CD14-positive monocyte (primary cell): ENCODE measurements around the gene PLEKHA7. TPM values are rescaled to one million over a fixed set of nuclear protein-coding genes. Genes with fewer than 3 reads are reported as not detected.
A peak's percentile ranks its signal among the peaks of the same experiment; 100 is the strongest.

Source experiments
- DNase-seq, 3 donors: peaks; one replicate each; pipeline ENCODE4 v3.0.0-alpha.2; 2011 to 2022
- H2AFZ ChIP-seq: 2 replicates; pipeline ENCODE4 v1.6.0; 2012; ENCODE audit warnings: mild to moderate bottlenecking, low read depth, low read length, inconsistent platforms; ENCODE audit not compliant: insufficient read depth, poor library complexity, severe bottlenecking
- H3K27ac ChIP-seq, 2 donors: 1 replicate in 1 of 2; 2 replicates in 1 of 2; pipeline ENCODE4 v1.5.1; 2012 to 2013; ENCODE audit warnings: low read length in 2 of 2, control low read depth in 1 of 2, inconsistent platforms in 1 of 2, low read depth in 1 of 2, mild to moderate bottlenecking in 1 of 2
- H3K27me3 ChIP-seq, 2 donors: one replicate each; pipeline versions ENCODE4 v1.6.0 to v1.6.1; 2011 to 2013; ENCODE audit warnings: low read length in 2 of 2; ENCODE audit not compliant: control insufficient read depth in 2 of 2, insufficient read depth in 2 of 2
- H3K36me3 ChIP-seq, 2 donors: replicated peaks in 1 of 2; 1 replicate in 1 of 2; 2 replicates in 1 of 2; pipeline versions ENCODE4 v1.5.1 to v1.6.1; 2012 to 2013; ENCODE audit warnings: low read length in 2 of 2, control low read depth in 1 of 2, inconsistent platforms in 1 of 2, mild to moderate bottlenecking in 1 of 2; ENCODE audit not compliant: insufficient read depth in 2 of 2, control insufficient read depth in 1 of 2
- H3K4me1 ChIP-seq, 2 donors: 1 replicate in 1 of 2; 2 replicates in 1 of 2; pipeline versions ENCODE4 v1.5.1 to v1.6.1; 2012 to 2013; ENCODE audit warnings: low read length in 2 of 2, control low read depth in 1 of 2, inconsistent platforms in 1 of 2, mild to moderate bottlenecking in 1 of 2, moderate library complexity in 1 of 2; ENCODE audit not compliant: insufficient read depth in 2 of 2, control insufficient read depth in 1 of 2
- H3K4me2 ChIP-seq: replicated peaks from 2 replicates; pipeline ENCODE3; 2012; ENCODE audit warnings: low read length, moderate library complexity, mild to moderate bottlenecking; ENCODE audit not compliant: poor library complexity, severe bottlenecking; ENCODE audit errors: extremely low read depth
- H3K4me3 ChIP-seq, 3 experiments: fragments of 200-600 bp in 1 of 3; sonication (generic) in 1 of 3; replicated peaks in 1 of 3; 1 replicate in 2 of 3; 2 replicates in 1 of 3; pipeline ENCODE4 v1.5.1; 2011 to 2013; ENCODE audit warnings: low read length in 3 of 3, mild to moderate bottlenecking in 3 of 3, control low read depth in 2 of 3, low read depth in 2 of 3, inconsistent platforms in 1 of 3, moderate library complexity in 1 of 3
- H3K79me2 ChIP-seq: 2 replicates; pipeline ENCODE4 v1.6.0; 2012; ENCODE audit warnings: mild to moderate bottlenecking, control low read depth, inconsistent platforms, low read length, moderate library complexity; ENCODE audit not compliant: insufficient read depth
- H3K9ac ChIP-seq: 2 replicates; pipeline ENCODE4 v1.6.0; 2017; ENCODE audit warnings: low read length, mild to moderate bottlenecking; ENCODE audit not compliant: insufficient read depth, poor library complexity, severe bottlenecking
- H3K9me3 ChIP-seq, 2 donors: replicated peaks in 1 of 2; 1 replicate in 1 of 2; 2 replicates in 1 of 2; pipeline versions ENCODE4 v1.5.1 to v1.6.1; 2012 to 2013; ENCODE audit warnings: low read length in 2 of 2, control low read depth in 1 of 2; ENCODE audit not compliant: control insufficient read depth in 1 of 2, insufficient read depth in 1 of 2
- H4K20me1 ChIP-seq: 2 replicates; pipeline ENCODE4 v1.6.0; 2012; ENCODE audit warnings: mild to moderate bottlenecking, low read length, control low read depth, moderate library complexity; ENCODE audit not compliant: insufficient read depth
- H3K27ac Mint-ChIP-seq, 7 donors: one replicate each; pipeline ENCODE4 v1.8.0; 2020; ENCODE audit warnings: mild to moderate bottlenecking in 7 of 7, mixed read lengths in 7 of 7, moderate library complexity in 6 of 7, inconsistent platforms in 2 of 7
- H3K27me3 Mint-ChIP-seq, 3 donors: one replicate each; pipeline ENCODE4 v1.8.0; 2021 to 2022; ENCODE audit warnings: low read depth in 3 of 3, mild to moderate bottlenecking in 3 of 3, mixed read lengths in 3 of 3, moderate library complexity in 3 of 3, inconsistent platforms in 1 of 3
- H3K36me3 Mint-ChIP-seq, 2 donors: one replicate each; pipeline ENCODE4 v1.8.0; 2020; ENCODE audit warnings: mixed read lengths in 2 of 2, inconsistent platforms in 1 of 2, mild to moderate bottlenecking in 1 of 2
- H3K4me1 Mint-ChIP-seq: one replicate; pipeline ENCODE4 v1.8.0; 2020; ENCODE audit warnings: mild to moderate bottlenecking, mixed read lengths
- H3K4me3 Mint-ChIP-seq, 2 donors: one replicate each; pipeline ENCODE4 v1.8.0; 2020; ENCODE audit warnings: mild to moderate bottlenecking in 2 of 2, mixed read lengths in 2 of 2, moderate library complexity in 1 of 2
- H3K9me3 Mint-ChIP-seq, 7 donors: one replicate each; pipeline ENCODE4 v1.8.0; 2020 to 2022; ENCODE audit warnings: mixed read lengths in 7 of 7, mild to moderate bottlenecking in 6 of 7, moderate library complexity in 6 of 7, inconsistent platforms in 2 of 7
- CTCF ChIP-seq: fragments of 200-600 bp; IDR thresholded peaks from one replicate; pipeline ENCODE4 v1.8.0; 2022; ENCODE audit warnings: antibody characterized with exemption, mild to moderate bottlenecking
- WGBS: methylation state at CpG from one replicate; pipeline ENCODE4 v1.1.5; 2013; ENCODE audit warnings: missing lambda C conversion rate; ENCODE audit not compliant: insufficient coverage; 5-methylcytosine and 5-hydroxymethylcytosine counted together
- intact Hi-C, 2 donors: fragments of 100-400 bp; cut with micrococcal nuclease; formaldehyde crosslinking; loops; one replicate each; pipeline versions ENCODE4 v1.15.0 to v1.15.1; 2023
- polyA plus RNA-seq, 3 donors: library from polyadenylated mRNA; depleted of rRNA in 1 of 3; unstranded in 2 of 3; stranded (reverse) in 1 of 3; fragments of 300-500 nt in 2 of 3; fragments of >200 nt in 1 of 3; fragmentation: Illumina TruSeq in 2 of 3; gene quantifications; 1 replicate in 2 of 3; 2 replicates in 1 of 3; pipeline ENCODE4 v1.2.3, GENCODE V29; 2012 to 2021

Gene PLEKHA7
- polyA plus RNA-seq, 3 donors, result 0.05 to 0.92 (median 0.22) TPM

- no peak overlapping the region for H3K27ac Mint-ChIP-seq
- no peak overlapping the region for H3K9ac ChIP-seq
- H3K4me3 Mint-ChIP-seq, result no peak overlapping the region
- no peaks in the 10 kb centered on the region for H3K27me3 Mint-ChIP-seq
- peaks cover 25 to 41% of the 10 kb centered on the region in 2 donors for H3K4me1 ChIP-seq
- no peaks in the 10 kb centered on the region for H3K9me3 ChIP-seq
- intact Hi-C loops, result loop anchor here (5.0 to 10.0 kb wide), 3 partner anchors 86 to 273 kb away; no protein-coding TSS in a partner anchor
- no peak overlapping the region for H3K4me3 ChIP-seq
- WGBS, result 96% methylated on average over 7 of the region's 13 CpGs
- no peak overlapping the region for H3K27ac ChIP-seq
- H3K27me3 ChIP-seq, result no peaks in the 10 kb centered on the region
- no peak for DNase-seq
- H3K4me1 Mint-ChIP-seq, result peaks cover 43% of the 10 kb centered on the region
- no peak for TF ChIP-seq CTCF
- H3K4me2 ChIP-seq, result no peak overlapping the region
- H3K9me3 Mint-ChIP-seq, result no peaks in the 10 kb centered on the region
- H4K20me1 ChIP-seq, result no peaks in the 10 kb centered on the region
- H2AFZ ChIP-seq, result no peak overlapping the region
- no peaks in the 10 kb centered on the region for H3K36me3 ChIP-seq
- no peaks in the 10 kb centered on the region for H3K79me2 ChIP-seq
- H3K36me3 Mint-ChIP-seq, result peaks cover 0 to 2% of the 10 kb centered on the region in 2 donors
Measured at GRCh38 chr11:16789063-16789420, 225.2 kb downstream of the PLEKHA7 start.

- H2AFZ ChIP-seq, result no peak overlapping the region
- H3K27ac Mint-ChIP-seq, result no peak overlapping the region
- no peaks in the 10 kb centered on the region for H4K20me1 ChIP-seq
- H3K27me3 ChIP-seq, result no peaks in the 10 kb centered on the region
- no peak overlapping the region for H3K9ac ChIP-seq
- peak; percentile 63 to 74 (median 70) for DNase-seq
- intact Hi-C loops, result loop anchor here (5.0 to 10.0 kb wide), 3 partner anchors 86 to 274 kb away; no protein-coding TSS in a partner anchor
- no peaks in the 10 kb centered on the region for H3K27me3 Mint-ChIP-seq
- peak; percentile 99 for TF ChIP-seq CTCF
- no peak overlapping the region for H3K4me3 Mint-ChIP-seq
- no peaks in the 10 kb centered on the region for H3K9me3 ChIP-seq
- no peaks in the 10 kb centered on the region for H3K9me3 Mint-ChIP-seq
- H3K79me2 ChIP-seq, result no peaks in the 10 kb centered on the region
- peaks cover 25 to 41% of the 10 kb centered on the region in 2 donors for H3K4me1 ChIP-seq
- no peak overlapping the region for H3K4me2 ChIP-seq
- no peak overlapping the region for H3K27ac ChIP-seq
- peaks cover 43% of the 10 kb centered on the region for H3K4me1 Mint-ChIP-seq
- H3K36me3 Mint-ChIP-seq, result peaks cover 0 to 2% of the 10 kb centered on the region in 2 donors
- H3K4me3 ChIP-seq, result no peak overlapping the region
- no peaks in the 10 kb centered on the region for H3K36me3 ChIP-seq
- WGBS, result 66% methylated on average over 13 of the region's 17 CpGs
Measured at GRCh38 chr11:16788141-16789062, 225.8 kb downstream of the PLEKHA7 start.
